Glutamatergic neuron (in vitro differentiated cells): Measurements from ENCODE around the gene ANKRD10. TPM values are rescaled to one million over a fixed set of nuclear protein-coding genes. Genes with fewer than 3 reads are reported as not detected.
A peak's percentile ranks its signal among the peaks of the same experiment; 100 is the strongest.
"Not testable (repeated sequence)": the region's sequence is repeated elsewhere in the genome, so short reads cannot be mapped to it uniquely, and the experiment has no call there.

ENCODE experiments used
- DNase-seq: peaks from one replicate; pipeline ENCODE4 v3.0.0; 2022
- H3K27ac Mint-ChIP-seq: one replicate; pipeline ENCODE4 v1.8.0; 2020; ENCODE audit warnings: mild to moderate bottlenecking, mixed read lengths, inconsistent platforms; ENCODE audit not compliant: unreplicated experiment
- H3K27me3 Mint-ChIP-seq: one replicate; pipeline ENCODE4 v1.8.0; 2020; ENCODE audit warnings: mild to moderate bottlenecking, moderate library complexity, mixed read lengths, inconsistent platforms; ENCODE audit not compliant: unreplicated experiment
- H3K36me3 Mint-ChIP-seq: one replicate; pipeline ENCODE4 v1.8.0; 2020; ENCODE audit warnings: mild to moderate bottlenecking, mixed read lengths, inconsistent platforms; ENCODE audit not compliant: unreplicated experiment
- H3K4me1 Mint-ChIP-seq: one replicate; pipeline ENCODE4 v1.8.0; 2020; ENCODE audit warnings: mild to moderate bottlenecking, low read depth, mixed read lengths, inconsistent platforms; ENCODE audit not compliant: unreplicated experiment
- H3K4me3 Mint-ChIP-seq: one replicate; pipeline ENCODE4 v1.8.0; 2020; ENCODE audit warnings: mild to moderate bottlenecking, mixed read lengths, inconsistent platforms; ENCODE audit not compliant: unreplicated experiment
- H3K9me3 Mint-ChIP-seq: one replicate; pipeline ENCODE4 v1.8.0; 2020; ENCODE audit warnings: mild to moderate bottlenecking, moderate library complexity, mixed read lengths, inconsistent platforms; ENCODE audit not compliant: unreplicated experiment
- total RNA-seq: library from RNA; stranded (reverse); fragmentation: NEBNext Ultra II Directional; extraction: Animal tissue kit (Norgen Biotek cat#: 25700); gene quantifications from one replicate; pipeline ENCODE4 v1.2.1, GENCODE V29; 2021; ENCODE audit not compliant: unreplicated experiment
- TF ChIP-seq, protein P1 (sequence below): fragments of 200-600 bp; sonication (generic); IDR thresholded peaks from one replicate; pipeline ENCODE4 v1.5.0; 2021; ENCODE audit not compliant: partially characterized antibody, unreplicated experiment

ANKRD10 gene
- total RNA-seq, 1 donor from 2014 or later: 188 TPM

GRCh38 chr13:110953833-110954532 lies 39.1 kb upstream of the ANKRD10 start:
- H3K4me3 Mint-ChIP-seq: no peak overlapping the region
- no peaks in the 10 kb centered on the region for H3K36me3 Mint-ChIP-seq
- H3K4me1 Mint-ChIP-seq: peaks cover 15% of the 10 kb centered on the region
- peaks cover 3% of the 10 kb centered on the region for H3K9me3 Mint-ChIP-seq
- no peak overlapping the region for H3K27ac Mint-ChIP-seq
- DNase-seq: no peak
- no peaks in the 10 kb centered on the region for H3K27me3 Mint-ChIP-seq
- TF ChIP-seq, protein P1, sequence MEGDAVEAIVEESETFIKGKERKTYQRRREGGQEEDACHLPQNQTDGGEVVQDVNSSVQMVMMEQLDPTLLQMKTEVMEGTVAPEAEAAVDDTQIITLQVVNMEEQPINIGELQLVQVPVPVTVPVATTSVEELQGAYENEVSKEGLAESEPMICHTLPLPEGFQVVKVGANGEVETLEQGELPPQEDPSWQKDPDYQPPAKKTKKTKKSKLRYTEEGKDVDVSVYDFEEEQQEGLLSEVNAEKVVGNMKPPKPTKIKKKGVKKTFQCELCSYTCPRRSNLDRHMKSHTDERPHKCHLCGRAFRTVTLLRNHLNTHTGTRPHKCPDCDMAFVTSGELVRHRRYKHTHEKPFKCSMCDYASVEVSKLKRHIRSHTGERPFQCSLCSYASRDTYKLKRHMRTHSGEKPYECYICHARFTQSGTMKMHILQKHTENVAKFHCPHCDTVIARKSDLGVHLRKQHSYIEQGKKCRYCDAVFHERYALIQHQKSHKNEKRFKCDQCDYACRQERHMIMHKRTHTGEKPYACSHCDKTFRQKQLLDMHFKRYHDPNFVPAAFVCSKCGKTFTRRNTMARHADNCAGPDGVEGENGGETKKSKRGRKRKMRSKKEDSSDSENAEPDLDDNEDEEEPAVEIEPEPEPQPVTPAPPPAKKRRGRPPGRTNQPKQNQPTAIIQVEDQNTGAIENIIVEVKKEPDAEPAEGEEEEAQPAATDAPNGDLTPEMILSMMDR: no peak

- no peaks in the 10 kb centered on the region for H3K27me3 Mint-ChIP-seq
- H3K4me1 Mint-ChIP-seq: peaks cover 15% of the 10 kb centered on the region
- no peak overlapping the region for H3K27ac Mint-ChIP-seq
These were observed 38.5 kb upstream of the ANKRD10 start for GRCh38 chr13:110953416-110953815.

GRCh38 chr13:110952135-110952534 lies 37.3 kb upstream of the ANKRD10 start:
- H3K27ac Mint-ChIP-seq, H3K4me3 Mint-ChIP-seq, H3K9me3 Mint-ChIP-seq, H3K27me3 Mint-ChIP-seq, H3K36me3 Mint-ChIP-seq, DNase-seq: not testable (repeated sequence)
- H3K4me1 Mint-ChIP-seq: peaks cover 15% of the 10 kb centered on the region

More at GRCh38 chr13:110953416-110953815, 38.5 kb upstream of the ANKRD10 start:
- DNase-seq: no peak
- Mint-ChIP-seq H3K9me3 (peaks cover 5% of the 10 kb centered on the region), H3K4me3 (no peak overlapping the region), H3K36me3 (no peaks in the 10 kb centered on the region)
- TF ChIP-seq, protein P1: no peak

DNA sequence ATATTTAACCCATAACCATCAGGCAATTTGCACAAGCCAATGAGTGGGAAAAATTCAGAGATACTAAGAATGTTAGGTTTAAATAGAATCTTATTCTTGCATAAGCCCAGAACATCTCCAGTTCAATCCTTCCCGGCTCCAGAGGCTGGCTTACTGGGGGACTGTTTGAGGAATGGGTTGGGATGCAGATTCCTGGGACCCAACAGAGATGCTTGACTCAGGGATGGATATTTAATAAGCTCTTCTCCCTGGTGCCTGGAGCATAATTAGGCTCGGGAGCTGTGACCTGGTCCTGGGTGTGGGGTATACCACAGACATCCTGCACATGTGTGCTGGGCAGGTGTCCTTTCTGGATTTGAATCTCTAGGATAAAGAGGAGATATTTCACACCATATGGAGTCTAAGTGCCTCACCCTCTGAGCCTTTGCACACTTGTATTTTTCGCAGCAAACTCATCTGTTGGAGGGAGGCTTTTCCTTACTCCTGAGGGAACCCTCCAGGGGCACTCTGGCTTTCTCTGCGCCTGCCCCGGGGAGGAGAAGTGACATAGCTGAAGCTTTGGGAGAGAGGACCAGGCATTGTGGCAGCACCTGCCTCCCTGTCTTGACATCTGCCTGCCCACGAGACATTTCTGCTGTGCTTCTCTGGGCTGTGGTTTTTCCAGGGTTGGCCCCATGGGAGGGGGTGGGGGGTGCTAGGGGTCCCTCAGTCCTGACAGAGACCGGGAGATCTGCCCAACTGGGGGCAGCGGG lies 36.1 kb upstream of the ANKRD10 start:
- peak; percentile 57 for DNase-seq
- Mint-ChIP-seq H3K27ac (peak overlapping the region; percentile 87), H3K9me3 (peaks cover 7% of the 10 kb centered on the region), H3K4me3 (peak overlapping the region; percentile 69), H3K36me3 (no peaks in the 10 kb centered on the region), H3K27me3 (no peaks in the 10 kb centered on the region), H3K4me1 (peaks cover 15% of the 10 kb centered on the region)
- TF ChIP-seq, protein P1: no peak

DNA sequence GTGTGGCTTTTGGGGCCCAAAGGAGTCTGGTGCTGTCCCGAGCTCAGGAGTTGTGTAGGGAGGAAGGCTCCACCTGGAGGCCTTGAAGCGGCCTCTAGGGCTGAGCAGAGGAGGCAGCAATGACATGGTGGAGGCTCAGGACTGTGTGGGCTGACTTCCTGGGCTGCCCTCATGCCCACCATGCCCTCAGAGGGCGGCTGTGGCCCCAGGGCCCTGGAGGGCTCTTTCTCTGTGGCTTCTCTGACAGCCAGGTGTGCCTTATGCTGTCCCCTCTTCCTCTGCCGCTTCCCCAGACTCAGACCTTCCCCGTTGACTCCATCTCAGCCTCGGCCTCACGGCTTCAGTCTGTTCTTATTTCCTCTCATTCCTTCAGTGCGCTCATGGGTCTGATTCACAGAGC lies 35.5 kb upstream of the ANKRD10 start:
- H3K4me3 Mint-ChIP-seq: no peak overlapping the region
- TF ChIP-seq, protein P1: no peak
- H3K27ac Mint-ChIP-seq: peak overlapping the region; percentile 16
- no peaks in the 10 kb centered on the region for H3K36me3 Mint-ChIP-seq
- H3K9me3 Mint-ChIP-seq: peaks cover 7% of the 10 kb centered on the region
- peaks cover 15% of the 10 kb centered on the region for H3K4me1 Mint-ChIP-seq
- H3K27me3 Mint-ChIP-seq: no peaks in the 10 kb centered on the region
- no peak for DNase-seq
